Uterus (tissue), 2 donors: ENCODE results near the gene JARID2.

Experiments
- POLR2A ChIP-seq, 2 donors: fragments of 450-650 bp; IDR thresholded peaks; one replicate each; pipeline ENCODE4 v1.6.1; 2016; ENCODE audit warnings: antibody characterized with exemption in 2 of 2, mild to moderate bottlenecking in 1 of 2, moderate library complexity in 1 of 2
- TF ChIP-seq, protein P1 (sequence below), 4 experiments: fragments of 200-600 bp in 2 of 4; fragments of 450-650 bp in 2 of 4; sonication (generic) in 2 of 4; IDR thresholded peaks; one replicate each; pipeline ENCODE4 v1.5.1; 2016 to 2019; ENCODE audit warnings: antibody characterized with exemption in 4 of 4, mild to moderate bottlenecking in 2 of 4, moderate library complexity in 1 of 4

DNA sequence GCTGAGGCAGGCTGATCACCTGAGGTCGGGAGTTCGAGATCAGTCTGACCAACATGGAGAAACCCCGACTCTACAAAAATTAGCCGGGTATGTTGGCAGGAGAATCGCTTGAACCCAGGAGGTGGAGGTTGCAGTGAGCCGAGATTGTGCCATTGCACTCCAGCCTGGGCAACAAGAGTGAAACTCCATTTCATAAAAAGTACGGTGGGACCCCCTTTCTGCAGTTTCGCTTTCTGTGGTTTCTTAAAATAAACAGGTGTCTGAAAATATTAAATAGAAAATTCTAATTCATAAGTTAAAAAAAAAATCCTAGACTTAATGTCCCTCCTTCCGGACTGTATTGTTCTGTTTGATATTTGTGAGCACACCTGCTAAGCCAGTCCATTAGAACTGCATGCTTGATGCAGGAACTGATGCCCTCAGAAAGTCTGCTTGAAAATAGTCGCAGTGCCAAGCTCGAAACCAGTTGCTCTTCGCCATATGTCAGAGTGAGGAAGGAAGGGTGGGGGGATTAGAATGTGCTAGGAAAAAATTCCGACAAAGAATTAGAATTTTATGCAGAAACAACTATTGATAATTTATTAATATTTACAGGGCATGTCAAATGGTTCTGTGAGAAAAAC is 85.9 kb downstream of the JARID2 start:
- TF ChIP-seq, protein P1, sequence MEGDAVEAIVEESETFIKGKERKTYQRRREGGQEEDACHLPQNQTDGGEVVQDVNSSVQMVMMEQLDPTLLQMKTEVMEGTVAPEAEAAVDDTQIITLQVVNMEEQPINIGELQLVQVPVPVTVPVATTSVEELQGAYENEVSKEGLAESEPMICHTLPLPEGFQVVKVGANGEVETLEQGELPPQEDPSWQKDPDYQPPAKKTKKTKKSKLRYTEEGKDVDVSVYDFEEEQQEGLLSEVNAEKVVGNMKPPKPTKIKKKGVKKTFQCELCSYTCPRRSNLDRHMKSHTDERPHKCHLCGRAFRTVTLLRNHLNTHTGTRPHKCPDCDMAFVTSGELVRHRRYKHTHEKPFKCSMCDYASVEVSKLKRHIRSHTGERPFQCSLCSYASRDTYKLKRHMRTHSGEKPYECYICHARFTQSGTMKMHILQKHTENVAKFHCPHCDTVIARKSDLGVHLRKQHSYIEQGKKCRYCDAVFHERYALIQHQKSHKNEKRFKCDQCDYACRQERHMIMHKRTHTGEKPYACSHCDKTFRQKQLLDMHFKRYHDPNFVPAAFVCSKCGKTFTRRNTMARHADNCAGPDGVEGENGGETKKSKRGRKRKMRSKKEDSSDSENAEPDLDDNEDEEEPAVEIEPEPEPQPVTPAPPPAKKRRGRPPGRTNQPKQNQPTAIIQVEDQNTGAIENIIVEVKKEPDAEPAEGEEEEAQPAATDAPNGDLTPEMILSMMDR (IDR thresholded peaks at IDR 0.05) = no peak
- TF ChIP-seq POLR2A (IDR thresholded peaks at IDR 0.05) = no peak
